Measurements from ENCODE around the gene NRXN2.

The NRXN2 gene

DNA sequence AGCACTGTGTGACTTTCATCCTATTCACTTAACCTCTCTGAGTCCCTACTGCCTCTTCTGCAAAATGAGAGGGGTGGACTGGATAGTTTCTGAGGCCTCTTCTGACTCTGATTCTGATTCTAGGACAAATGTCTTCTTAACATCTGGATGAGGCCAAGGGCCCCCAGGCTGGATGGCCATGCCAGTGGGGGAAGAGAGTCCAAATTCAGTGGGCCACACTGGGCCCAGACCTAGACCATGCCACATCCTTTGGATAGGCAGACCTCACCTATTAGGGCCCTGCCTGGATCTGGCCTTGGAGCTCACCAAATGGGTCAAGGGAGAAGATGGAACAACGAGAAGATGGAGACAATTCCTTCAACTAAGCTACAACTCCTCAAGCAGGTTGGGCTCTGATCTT lies 24.6 kb downstream of the NRXN2 start:
- DNase-seq (no peak), ATAC-seq (no peak)

DNA sequence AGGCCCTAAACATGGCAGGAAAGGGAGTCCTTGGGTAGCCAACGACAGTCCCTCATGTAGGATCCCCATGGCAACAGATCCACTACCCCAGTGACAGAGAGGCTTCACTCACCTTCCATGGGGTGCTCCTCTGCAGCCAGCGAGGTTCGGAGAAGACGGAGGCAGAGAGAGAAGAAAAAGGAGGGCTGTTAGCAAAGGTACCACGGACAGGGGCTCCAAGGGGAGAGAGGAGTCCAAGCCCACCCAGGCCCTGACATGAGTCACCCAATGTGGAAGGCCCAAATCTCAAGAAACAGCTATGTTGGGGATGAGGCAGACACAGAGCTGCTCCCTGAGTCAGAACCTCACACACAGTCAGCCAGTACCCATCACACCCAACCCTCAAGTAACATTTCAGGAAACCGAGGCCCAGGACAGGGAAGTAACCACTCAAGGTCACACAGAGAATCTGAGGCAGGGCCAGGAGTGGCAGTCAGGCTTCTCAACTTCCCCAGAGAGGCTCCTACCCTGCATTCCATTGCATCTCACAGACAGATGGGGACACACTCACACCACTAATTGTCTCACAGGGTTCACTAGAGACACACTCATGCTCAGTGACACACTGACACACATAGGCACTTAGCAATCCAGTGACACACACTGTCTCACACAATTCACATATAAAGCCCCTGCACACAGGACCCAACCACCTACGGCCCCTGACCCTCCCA lies 25.2 kb downstream of the NRXN2 start:
- no peak for ATAC-seq

GRCh38 chr11:64696045-64696444 lies 27.0 kb downstream of the NRXN2 start:
- DNase-seq (no peak), ATAC-seq (no peak)

More for the DNA sequence above, 25.2 kb downstream of the NRXN2 start:
- DNase-seq = no peak

DNA sequence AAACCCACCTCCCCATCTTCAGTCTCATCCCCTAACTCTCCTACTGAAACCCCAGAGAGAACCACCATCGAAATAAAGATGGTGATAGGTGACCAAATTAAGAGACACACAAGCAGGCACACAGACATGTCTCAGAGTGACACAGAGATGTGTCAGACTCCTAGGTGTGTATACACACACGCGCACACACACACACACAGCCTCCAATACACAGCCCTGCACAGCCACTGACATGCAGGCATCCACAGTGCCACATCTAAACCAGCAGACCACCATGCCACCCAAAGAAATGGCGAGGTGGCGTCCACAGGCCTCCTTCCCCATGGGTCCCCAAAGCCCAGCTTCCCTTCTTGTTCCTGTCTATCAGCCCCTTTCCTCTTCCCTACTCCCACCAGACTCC lies 27.4 kb downstream of the NRXN2 start:
- ATAC-seq (no peak), DNase-seq (no peak)

- peak; percentile 21 for DNase-seq
- no peak for ATAC-seq
These were observed 28.1 kb downstream of the NRXN2 start for GRCh38 chr11:64694821-64695365.

DNA sequence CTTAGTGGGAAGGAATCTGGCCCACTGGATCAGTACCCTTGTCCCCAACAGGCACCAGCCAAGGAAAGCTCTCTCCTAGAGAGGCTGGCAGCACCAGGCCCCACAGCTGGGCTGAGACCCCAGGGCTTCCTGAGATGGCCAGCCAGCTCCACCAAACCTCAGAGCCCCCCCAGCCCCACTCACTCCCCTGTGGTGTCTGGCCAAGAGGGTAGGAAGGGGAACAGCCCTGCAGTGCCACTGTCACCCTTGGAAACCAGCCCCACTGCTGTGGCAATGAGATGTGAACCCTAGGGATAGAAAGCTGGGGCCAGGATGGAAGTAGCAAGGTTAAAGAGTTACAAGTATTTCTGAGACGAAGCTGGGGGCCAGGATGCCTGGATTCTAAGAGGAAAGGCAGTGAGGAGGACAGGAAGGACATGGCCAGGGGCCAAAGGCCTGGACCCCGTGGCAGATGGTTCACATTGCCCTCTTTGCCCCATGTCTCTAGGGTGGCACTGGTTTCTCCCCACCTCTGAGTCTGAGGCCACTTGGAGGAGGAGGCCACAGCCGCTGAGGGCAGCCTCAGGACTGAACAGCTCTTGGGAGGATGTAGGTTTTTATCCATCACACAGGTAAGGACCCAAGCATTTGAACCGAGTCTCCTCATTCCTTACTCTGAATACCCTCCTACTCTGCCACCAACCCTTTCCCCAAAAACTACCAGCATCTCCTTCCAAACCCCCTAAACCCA lies 28.8 kb downstream of the NRXN2 start:
- DNase-seq (no peak), ATAC-seq (no peak)

DNA sequence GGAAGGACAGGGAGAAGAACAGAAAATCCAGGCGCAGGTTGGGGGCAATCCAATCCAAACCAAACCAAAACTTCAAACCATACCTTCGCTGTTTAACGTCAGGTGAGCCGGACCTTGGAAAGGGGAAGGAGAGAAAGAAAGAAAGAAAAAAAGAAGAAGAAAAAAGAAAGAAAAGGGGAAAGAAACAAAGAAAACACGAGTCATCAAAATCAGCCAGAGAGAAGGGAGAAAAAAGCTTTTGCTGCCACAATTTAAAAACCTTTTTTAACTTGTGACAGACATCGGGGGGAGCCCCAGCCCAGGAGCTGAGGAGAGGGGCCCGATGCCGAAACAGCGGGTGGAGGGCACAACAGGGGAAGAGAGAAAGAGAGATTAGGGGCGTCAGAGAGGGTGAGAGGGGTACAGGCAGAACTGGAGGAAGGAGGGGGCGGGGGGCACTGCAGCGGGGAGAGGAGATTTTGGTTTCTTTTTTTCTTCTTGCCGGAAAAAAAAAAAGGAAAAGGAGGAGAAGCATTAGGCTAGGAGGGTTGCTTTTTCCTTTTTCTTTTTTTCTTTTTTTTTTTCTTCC lies 30.1 kb downstream of the NRXN2 start:
- no peak for DNase-seq
- ATAC-seq = no peak

GRCh38 chr11:64691543-64691942 lies 31.5 kb downstream of the NRXN2 start:
- DNase-seq (no peak), ATAC-seq (no peak)

DNA sequence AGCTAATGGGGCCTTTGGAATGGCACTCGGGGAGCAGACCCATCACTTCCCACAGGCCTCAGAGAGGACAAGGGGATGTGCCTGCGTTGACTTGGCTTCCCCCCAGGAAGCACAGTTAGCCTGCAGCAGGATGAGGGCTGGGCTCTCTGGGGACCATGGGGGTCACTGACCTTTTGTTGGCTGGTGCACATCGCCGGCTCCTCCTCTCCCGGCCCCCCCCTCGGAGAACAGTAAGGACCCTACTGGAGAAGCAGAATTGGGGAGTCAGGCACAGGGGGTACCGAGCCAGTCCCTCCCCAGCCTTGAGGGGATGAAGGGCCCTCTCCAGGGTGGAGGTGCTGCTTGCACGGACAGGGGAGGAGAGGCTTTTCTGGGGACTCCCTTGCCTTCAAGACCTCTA lies 32.8 kb downstream of the NRXN2 start:
- DNase-seq (no peak), ATAC-seq (no peak)

DNA sequence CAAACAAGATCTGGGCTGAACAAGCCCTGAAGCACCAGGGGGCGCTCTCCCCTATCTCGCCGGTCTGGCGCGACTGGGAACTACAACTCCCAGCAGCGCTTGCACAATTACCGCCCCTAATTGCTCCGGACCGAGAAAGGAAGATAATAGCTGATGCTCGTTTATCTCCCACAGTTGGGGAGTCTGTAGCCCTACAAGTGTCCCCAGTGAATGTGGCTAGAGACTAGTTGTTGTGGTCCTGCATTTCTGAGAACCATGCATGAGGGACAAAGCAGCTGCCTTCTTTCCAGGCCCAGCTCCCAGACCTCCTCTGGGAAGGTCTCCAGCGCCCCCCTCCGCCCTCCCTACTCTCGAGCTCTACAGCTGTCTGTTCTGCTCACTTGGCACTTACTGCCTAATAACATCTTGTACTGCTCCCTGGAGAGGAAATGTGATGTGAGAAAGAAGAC lies 34.4 kb downstream of the NRXN2 start:
- DNase-seq (peak; percentile 97), ATAC-seq (peak; percentile 96)

DNA sequence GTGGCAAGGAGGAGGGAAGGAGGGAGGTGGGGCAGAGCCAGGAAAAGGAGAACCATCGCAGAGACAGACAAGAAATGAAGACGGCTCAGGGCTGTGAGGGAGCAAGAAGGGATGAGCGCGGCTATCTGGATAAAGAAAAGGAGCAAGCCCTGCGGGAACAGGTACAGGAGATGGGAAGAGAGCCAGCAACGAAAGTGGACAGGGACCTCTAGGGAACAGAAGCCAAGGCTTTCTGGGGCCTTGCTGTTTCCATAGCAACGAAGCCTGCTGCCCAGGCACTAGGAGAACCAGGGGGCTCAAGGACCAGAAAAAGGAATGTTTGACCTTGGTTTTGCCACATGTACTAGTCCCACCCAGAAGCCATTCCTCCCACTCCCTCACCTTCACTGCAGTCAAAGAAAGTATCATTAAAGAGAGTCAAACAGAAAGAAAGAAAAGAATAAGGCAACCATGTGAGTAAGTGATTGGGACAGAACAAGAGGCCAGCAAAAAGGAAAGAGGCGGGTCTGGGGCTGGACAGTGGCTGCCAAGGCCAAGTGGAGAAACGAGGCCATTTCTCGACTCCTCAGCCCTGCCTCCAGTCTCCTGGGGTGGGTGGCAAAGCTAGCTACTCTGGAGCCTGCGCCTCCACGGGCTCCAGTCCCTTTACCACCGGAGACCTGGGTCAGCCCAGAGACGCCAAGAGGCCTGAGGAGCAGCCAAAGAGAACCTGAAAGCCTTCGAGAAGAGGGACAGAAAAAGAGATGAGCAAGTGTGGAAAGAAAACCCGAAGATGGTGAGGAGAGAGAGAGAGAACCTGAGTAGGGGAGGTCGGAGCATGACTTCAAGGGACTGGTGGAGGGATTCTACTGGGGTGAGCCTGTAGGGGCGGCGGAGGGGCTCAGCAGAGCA lies 35.1 kb downstream of the NRXN2 start:
- ATAC-seq (no peak), DNase-seq (no peak)

GRCh38 chr11:64687204-64687603 lies 35.8 kb downstream of the NRXN2 start:
- DNase-seq (no peak), ATAC-seq (no peak)

- ATAC-seq (no peak), DNase-seq (no peak)
These were observed 36.4 kb downstream of the NRXN2 start for GRCh38 chr11:64686466-64687170.

- DNase-seq (no peak), ATAC-seq (no peak)
These were observed 37.5 kb downstream of the NRXN2 start for GRCh38 chr11:64685536-64685935.

DNA sequence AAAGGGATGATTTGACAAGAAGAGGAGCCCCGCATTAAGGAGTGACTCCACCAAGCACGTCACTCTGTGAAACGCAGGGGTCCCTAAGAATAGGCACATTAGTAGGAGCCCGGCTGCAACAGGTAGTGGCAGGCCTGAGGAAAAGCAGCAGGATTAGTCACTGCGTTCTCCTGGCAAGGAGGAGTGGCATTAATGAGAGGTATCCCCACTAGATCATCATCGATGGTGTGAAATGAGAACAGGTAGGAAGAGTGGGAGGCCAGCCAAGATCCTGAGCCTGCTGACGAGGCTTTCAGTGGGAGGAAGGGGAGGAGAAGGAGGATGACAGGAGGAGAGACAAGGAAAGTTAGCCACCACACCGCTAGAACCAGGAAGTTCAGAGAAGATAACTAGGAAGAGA lies 38.6 kb downstream of the NRXN2 start:
- no peak for DNase-seq
- ATAC-seq = no peak

GRCh38 chr11:64681171-64681570 lies 41.8 kb downstream of the NRXN2 start:
- DNase-seq = no peak
- ATAC-seq = no peak

DNA sequence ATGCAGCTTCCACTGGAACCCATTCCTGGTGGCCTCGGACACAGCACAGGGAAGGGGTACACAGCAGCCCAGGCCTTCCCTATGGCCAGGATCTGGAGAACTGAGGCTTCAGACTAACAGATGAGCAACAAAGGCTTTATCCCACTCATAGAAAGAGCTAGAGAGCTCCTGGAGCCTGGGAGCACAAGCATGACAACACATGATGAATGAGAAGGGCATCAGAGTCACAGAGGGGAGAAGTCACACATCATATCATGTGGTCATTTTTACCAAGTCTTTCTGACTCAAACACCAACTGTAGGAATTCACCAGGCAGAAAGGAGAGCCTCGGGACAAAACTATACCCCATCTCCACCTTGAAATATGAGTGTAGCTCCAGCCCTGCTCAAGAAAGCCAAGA lies 43.2 kb downstream of the NRXN2 start:
- no peak for ATAC-seq
- DNase-seq = no peak

GRCh38 chr11:64677441-64678023 lies 45.5 kb downstream of the NRXN2 start:
- no peak for DNase-seq
- ATAC-seq = no peak

DNA sequence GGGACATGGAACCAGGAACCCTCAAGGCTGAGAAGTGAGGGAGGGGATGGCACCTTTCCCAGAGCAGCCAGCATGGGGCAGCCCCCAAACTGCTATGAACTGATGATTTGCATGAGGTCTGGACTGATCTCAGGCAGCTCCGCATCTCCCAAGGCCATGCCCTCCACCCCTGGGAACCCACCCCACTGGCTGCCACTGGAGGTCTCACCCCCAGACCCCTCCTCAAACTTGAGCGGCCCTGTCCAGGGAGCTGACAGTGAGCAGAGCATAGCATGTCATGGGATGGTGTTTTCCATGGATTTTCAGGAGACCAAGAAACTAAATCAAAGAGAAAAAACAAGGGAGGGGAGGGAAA lies 46.8 kb downstream of the NRXN2 start:
- DNase-seq = no peak
- ATAC-seq = no peak

- ATAC-seq = peak; percentile 9
- no peak for DNase-seq
These were observed 47.3 kb downstream of the NRXN2 start for GRCh38 chr11:64675450-64676260.
